GM04503 (cell line): ENCODE data around the gene NES.

Source experiments
- DNase-seq: peaks from one replicate; pipeline ENCODE4 v3.0.0-alpha.2; 2012; ENCODE audit warnings: low read depth

Gene NES

DNA sequence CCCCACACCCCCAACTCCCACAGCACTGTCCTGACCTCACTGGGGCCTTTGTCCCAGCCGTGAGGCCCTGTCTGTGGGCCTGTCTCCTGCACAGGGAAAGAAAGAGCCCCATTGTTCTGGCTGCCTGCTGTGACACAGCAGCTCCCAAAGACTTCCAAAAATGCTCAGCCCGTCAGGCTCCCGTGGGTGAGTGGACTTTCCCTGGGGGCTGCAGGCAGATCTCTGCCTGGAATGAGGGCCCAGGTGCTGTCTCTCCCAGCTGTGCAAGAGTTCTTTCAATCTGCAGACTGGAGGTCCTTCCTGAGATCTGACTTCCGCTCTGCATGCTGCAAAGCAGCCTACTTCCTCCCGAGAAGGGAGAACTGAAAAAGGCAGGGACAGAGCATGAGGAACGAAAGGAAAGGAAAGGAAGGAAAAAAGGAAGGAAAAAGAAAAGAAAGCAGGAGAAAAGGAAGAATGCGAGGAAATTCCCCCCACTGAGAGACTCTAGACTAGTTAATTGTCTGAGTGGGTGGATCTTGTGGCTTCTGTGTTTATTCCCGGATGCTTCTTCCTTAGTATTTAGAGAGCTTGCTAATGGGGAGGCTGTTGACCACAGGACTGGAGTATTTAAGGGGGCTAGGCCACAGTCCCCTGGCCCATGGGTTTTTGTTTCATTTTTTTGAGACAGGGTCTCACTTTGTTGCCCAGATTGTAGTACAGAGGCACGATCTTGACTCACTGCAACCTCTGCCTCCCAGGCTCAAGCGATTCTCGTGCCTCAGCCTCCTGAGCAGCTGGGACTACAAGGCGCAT lies 15.0 kb downstream of the NES start:
- DNase-seq, result no peak

DNA sequence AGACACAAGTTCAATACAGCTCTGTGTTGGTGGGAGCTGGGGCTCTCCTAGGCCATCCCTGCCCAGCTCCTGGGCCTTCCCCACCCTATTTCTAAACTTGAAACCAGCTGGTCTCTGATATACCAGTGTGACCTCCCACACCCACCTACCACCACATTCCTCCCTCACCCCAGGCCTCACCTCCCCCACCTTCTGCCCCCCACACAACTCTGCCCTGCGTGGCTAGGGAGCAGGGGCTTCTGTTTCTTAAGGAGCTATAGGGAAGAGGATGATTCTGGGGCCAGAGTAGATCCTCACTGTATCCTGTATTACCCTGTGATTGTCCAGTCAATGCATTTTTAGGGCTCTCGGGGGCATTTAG lies 16.5 kb downstream of the NES start:
- DNase-seq, result no peak

DNA sequence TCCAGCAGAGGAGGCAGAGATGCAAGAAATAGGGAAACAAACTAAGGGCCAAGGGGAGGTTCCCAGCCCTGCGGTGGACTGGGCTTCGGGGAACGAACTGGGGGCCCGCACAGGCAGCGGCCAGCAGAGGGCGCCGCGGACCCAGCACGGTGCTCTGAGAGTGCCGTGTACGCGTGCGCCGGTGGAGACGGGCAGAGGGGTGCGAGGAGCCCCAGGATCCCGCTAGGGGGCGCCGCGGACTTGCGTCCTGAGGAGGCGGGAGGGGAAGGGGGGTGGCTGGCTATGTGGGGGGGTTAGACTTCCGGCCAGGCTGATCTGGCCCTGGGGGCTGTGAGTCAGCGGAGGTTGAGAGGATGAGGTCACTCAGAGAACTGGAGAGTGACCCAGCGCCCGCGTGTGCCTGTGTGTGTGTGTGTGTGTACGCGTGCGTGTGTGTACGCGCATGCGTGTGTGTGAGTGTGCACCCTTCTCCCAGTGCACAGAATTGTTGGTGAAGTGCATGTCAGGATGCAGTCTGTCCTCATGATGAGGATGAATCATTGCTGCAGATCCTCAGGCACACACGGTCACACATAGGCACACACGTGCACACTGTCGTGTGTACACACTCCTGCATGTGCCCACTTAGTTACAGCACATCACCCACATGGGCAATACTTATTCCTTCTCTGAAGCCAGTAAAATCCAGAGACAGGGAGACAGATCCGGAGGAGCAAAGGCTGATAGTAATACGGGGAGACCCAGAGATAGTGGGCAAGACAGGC lies 17.0 kb downstream of the NES start:
- peak; percentile 80 for DNase-seq

DNA sequence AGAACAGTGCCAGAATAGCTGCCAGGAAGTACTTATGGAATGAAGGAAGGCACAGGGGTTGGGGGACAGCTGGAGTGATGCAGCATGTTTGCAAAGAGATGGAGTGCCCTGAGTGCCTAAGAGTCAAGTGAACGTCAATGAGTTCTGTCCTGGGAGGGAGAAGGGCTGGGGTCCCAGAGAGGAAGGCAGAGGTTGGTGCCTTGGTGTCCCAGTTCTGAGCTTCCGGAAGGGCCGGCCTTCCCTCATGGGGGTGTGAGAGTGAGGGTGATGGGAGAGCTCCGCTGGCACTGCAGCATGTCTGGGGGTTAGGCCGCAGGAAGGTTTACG lies 17.6 kb downstream of the NES start:
- DNase-seq, result no peak

DNA sequence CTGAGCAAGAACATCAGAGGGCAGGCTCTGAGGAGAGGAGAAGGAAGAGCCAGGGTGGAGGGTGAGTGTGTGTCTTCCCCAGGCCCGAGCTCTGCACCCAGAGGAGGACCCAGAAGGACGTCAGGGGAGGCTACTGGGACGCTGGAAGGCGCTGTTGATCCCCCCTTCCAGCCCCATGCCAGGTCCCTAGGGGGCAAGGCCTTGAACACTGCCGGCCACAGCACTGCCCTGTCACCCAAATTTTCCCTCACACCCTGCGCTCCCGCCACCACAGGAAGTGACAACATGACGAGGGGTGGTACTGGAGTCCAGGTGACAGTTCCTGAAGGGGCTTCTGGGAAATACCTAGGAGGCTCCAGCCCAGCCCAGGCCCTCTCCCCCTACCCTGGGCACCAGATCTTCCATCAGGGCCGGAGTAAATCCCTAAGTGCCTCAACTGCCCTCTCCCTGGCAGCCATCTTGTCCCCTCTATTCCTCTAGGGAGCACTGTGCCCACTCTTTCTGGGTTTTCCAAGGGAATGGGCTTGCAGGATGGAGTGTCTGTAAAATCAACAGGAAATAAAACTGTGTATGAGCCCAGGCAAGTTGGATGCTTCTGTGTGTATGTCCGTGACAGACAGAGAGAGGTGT lies 18.1 kb downstream of the NES start:
- DNase-seq, result no peak

DNA sequence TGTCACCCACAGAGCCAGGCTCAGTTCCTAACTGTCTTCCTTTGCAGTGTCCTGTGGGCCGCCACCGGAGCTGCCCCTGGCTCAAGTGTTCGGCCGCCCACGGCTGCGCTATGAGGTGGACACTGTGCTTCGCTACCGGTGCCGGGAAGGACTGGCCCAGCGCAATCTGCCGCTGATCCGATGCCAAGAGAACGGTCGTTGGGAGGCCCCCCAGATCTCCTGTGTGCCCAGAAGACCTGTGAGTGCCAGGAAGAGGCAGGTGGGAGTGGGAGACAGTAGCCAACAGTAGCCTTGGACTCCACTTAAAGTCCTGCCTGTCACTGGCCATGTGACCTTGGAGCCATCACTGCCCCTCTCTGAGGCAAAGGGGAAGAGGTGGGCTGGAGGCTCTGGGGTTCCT lies 18.7 kb downstream of the NES start:
- DNase-seq, result no peak

DNA sequence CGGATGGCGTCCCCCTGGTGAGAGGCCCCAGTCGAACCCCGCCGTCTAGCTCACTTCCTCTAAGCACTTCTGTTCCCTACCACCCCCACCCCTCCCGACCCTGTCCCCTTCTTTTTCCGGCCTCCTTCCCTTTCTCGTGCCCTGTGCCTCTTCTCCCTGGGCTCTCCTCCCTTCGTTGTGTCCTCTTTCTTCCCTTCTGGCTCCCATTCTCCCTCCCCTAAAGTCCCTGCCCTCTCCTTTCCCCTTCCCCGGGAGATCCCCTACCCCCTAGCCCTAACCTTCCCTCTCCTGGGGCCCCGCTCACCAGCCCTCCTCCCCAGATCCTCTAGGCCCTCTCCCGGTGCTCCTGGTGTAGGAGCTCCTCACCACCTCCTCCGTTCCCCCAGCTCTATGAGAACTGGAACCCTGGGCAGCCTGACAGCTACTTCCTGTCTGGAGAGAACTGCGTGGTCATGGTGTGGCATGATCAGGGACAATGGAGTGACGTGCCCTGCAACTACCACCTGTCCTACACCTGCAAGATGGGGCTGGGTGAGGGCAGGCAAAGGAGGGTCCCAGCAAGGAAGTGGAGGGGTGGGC lies 19.4 kb downstream of the NES start:
- no peak for DNase-seq

DNA sequence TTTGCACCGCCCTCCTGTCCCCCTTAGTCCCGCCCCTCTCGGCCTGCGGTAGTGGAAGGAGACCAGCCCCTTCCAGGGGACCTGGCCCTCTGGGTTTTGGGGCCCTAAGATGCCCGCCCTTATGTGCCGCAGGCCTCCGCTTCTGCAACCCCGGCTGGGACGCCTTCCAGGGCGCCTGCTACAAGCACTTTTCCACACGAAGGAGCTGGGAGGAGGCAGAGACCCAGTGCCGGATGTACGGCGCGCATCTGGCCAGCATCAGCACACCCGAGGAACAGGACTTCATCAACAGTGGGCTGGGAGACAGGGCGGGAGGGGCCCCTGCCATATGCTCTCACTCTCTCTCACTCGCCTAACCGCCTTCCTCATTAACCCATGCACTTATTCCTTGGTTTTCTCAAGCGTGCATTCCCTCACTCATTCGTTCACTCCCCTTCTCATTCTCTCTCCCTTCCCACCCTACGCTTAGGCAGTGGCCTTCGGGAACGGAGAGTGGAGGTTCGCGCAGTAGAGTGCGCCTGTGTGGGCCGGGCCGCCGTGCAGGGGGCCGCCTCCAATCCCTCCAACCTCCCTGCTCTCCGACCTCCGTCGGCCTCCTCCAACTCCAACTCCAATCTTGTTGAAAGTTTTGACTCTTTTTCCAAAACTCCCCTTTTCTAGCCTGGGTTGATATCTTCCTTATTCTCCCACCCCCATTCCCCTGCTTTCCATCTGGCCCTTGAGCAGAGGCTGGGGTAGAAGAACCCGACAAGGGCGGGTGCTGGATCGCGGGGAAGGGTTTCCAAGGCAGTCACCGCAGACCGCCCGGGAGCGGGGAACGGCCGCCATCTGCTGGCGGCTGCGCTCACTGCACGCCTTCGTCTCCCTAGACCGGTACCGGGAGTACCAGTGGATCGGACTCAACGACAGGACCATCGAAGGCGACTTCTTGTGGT lies 20.1 kb downstream of the NES start:
- no peak for DNase-seq

DNA sequence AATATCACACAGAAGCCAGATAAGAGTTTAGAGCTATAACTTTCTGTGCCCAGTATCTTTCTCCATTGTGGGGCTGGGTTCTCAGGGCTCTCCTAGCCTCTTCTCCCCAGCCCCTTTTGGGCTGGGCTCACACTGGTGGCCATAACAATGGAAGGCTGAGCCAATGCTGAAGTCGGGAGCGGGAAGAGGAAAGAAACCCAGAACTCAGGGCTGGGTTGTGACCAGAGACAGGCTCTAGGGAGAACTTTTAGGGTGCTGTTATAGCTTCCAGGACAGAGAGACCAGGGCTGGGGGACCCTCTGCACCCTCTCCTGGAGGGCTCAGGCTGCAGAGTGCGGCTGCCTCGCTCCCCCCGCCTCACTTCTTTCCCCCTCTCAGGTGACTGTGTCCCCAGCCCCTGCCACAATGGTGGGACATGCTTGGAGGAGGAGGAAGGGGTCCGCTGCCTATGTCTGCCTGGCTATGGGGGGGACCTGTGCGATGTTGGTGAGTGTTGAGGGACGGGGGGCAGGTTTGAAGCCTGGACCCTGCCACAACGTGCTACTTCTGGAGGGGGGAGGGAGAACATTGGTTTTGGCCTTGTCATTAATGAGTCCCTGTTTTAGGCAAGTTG lies 21.2 kb downstream of the NES start:
- DNase-seq, result no peak

DNA sequence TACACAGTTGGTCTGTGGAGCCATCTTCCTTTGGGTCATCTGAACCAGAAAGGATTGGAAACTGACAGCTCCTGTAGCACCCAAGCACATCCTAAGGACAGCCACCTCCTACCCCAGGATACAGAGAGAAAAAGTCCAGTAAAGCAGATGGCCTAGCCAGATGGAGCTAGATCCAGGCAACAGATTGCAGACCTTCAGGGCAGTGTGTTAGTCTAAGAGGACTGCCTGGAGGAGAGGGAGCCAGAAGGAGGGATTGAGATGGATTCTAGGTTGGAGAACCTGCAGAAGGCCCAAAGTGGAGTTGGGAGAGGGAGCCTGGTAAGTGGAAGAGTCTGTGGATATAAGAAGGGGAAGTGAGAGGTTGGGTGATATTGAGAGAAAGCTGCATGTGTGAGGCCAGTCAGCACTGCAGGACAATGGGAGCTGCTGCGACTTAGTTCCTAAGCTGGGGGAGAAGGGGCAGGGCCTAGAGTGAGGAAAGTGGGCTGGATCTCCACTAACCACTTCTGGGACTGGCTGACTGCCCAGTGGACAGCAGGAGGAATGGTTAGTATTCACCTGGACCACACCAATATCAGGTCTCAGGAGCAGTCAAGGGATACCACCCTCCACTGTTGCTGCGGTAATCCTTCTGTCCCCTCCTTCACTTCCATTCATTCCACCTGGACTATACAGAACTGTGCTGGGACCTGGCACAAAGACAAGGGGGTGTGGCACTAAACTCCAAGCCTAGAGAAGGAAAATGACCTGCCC lies 21.9 kb downstream of the NES start:
- no peak for DNase-seq

DNA sequence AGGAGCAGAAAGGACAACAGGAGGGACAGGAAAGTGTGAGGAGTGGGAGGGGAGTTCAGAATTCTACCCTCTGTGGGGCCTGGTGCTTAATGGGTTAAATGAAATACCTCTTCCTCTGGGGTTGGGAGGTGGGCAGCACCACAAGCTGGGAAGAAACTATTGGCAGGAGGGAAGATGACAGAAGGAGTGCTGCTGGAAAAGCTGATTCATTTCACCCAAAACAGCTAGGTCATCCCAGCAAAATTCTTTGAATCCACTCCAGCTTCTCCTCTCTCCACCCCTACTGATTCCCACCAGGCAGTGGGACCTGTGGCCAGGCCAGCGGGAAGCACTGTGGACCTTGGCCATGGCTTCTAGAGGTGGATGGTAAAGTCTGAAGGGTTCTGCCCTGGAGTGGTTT lies 22.5 kb downstream of the NES start:
- DNase-seq, result no peak

DNA sequence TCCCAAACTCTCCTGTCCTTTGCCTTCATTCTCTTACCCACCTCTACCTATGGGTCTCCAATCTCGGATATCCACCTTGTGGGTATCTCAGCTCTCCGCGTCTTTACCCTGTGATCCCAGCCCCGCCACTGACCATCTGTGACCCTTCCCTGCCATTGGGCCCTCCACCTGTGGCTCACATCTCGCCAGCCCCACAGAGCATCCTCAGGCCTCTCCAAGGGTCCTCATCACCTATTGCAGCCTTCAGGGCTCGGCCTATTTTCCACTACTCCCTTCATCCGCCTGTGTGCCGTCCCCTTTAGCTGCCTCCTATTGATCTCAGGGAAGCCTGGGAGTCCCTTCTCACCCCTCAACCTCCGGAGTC lies 24.2 kb downstream of the NES start:
- DNase-seq, result no peak

DNA sequence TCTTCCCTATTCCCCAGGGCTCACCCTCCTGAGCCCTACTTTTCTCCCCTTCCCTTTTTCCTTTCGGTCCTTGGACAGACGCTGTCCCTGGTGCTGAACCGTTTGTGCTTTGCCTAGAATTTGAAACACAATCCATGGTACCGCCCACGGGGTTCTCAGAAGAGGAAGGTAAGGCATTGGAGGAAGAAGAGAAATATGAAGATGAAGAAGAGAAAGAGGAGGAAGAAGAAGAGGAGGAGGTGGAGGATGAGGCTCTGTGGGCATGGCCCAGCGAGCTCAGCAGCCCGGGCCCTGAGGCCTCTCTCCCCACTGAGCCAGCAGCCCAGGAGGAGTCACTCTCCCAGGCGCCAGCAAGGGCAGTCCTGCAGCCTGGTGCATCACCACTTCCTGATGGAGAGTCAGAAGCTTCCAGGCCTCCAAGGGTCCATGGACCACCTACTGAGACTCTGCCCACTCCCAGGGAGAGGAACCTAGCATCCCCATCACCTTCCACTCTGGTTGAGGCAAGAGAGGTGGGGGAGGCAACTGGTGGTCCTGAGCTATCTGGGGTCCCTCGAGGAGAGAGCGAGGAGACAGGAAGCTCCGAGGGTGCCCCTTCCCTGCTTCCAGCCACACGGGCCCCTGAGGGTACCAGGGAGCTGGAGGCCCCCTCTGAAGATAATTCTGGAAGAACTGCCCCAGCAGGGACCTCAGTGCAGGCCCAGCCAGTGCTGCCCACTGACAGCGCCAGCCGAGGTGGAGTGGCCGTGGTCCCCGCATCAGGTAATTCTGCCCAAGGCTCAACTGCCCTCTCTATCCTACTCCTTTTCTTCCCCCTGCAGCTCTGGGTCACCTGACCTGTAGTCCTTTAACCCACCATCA lies 24.8 kb downstream of the NES start:
- DNase-seq, result no peak

DNA sequence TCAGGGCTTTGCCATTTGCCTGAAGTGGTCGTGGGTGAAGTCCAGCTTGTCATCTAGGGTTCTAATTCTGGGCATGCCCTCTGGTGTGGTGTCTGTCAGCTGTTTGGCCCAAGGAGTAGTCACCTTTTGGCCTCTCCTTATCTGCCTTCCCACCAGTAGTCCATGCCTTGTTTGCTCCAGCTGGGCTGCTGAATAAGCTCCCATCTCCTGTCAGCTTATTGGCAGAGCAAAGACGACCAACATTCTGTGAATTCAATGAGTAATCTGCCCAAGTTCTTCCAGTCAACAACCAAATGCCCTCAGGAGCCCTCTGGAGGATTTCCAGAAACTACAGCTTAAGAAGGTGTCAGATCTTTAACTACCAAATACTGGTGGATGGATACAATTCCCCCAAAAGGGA lies 28.3 kb downstream of the NES start:
- no peak for DNase-seq

DNA sequence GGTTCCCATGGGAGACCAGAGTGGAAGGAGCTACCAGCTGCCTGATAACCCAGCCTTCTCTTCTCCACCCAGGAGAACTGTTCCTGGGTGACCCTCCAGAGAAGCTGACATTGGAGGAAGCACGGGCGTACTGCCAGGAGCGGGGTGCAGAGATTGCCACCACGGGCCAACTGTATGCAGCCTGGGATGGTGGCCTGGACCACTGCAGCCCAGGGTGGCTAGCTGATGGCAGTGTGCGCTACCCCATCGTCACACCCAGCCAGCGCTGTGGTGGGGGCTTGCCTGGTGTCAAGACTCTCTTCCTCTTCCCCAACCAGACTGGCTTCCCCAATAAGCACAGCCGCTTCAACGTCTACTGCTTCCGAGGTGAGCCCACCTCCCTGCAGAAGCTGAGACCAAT lies 28.7 kb downstream of the NES start:
- no peak for DNase-seq

DNA sequence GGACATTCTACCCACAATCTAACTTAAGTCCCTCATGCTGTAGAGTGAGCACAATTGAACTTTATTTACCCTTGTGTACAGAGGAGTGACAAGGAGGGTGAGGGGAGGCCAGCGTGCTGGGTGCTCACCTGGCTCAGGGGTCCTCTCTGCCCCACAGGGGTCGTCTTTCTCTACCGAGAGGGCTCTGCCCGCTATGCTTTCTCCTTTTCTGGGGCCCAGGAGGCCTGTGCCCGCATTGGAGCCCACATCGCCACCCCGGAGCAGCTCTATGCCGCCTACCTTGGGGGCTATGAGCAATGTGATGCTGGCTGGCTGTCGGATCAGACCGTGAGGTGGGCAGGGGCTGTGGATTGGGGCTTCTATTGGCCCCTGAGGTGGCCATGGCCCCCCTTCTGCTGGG lies 29.9 kb downstream of the NES start:
- no peak for DNase-seq

DNA sequence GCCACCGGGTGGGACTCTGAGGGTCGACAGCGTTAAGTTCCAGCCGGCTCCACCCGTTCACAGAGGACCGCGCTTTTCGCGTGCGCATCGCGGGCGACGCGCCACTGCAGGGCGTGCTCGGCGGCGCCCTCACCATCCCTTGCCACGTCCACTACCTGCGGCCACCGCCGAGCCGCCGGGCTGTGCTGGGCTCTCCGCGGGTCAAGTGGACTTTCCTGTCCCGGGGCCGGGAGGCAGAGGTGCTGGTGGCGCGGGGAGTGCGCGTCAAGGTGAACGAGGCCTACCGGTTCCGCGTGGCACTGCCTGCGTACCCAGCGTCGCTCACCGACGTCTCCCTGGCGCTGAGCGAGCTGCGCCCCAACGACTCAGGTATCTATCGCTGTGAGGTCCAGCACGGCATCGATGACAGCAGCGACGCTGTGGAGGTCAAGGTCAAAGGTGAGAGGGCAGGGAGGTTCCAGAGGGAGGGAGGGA lies 30.4 kb downstream of the NES start:
- DNase-seq, result no peak

DNA sequence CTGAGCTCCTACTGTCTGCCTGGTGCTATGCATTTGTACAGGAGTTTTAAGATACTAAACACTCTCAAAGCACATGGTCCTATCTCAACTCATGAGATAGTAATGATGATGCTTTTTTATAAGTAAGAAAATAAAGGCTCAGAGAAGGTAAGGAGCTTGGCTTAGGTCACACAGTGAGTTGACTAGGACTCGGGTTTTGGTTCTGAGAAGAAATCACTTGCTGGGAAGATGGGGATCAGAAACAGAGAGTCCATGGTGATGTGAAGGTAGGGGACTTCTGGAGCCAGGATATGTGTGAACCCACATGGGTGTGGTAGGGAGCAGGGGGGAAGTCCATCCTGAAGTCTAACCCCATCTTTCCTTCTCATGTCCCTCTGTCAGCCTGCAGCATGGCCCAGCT lies 31.5 kb downstream of the NES start:
- no peak for DNase-seq

DNA sequence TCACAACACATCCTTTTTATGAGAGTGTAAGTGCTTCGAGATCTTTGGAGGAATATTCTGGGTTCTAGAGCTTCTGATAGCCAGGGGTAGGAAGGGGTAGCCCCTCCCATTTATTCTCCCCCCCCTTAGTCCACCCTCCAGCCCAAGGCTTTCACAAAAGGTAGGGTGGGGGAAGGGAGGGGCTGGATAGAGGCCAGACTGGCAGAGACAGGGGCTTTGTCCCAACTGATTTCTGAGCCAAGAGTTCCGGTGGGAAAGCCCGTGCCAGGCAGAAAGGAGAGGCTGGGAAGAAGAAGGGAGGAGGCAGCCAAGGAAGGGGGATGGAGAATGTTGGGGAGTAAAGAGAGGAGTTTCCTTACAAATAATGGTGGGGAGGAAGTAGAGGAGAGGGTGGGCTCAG lies 32.2 kb downstream of the NES start:
- no peak for DNase-seq

DNA sequence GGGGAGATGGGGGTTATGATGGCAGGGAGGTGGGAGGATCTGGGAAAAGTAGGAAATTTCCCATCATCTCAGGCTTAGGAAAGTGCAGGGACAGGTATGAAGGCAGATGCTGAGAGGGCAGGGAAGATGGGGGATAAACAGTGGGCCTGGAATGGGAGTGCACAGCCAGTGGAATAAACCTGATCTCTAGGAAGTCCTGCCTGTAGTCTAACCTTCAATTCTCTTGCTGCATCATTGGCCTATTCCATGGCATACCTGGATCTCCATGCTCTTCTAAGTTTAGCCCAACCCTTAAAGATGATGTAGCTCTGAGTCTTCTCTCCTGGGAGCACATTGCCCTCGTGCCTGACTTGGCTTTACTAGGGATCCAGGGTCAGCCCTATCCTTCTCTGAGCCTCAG lies 32.6 kb downstream of the NES start:
- DNase-seq, result no peak
